ENCODE results near the gene FBXO28.

The FBXO28 gene

GRCh38 chr1:224095867-224096266 is 18.0 kb upstream of the FBXO28 start:
- DNase-seq (ENCODE audit: low read depth in 3 of 3): no peak

GRCh38 chr1:224096773-224097172 is 17.1 kb upstream of the FBXO28 start:
- DNase-seq (ENCODE audit: low read depth in 3 of 3): no peak

- no peak for DNase-seq (ENCODE audit: low read depth in 3 of 3)
Measured at GRCh38 chr1:224098007-224098406, 15.9 kb upstream of the FBXO28 start.

GRCh38 chr1:224106568-224107281 is 7.2 kb upstream of the FBXO28 start:
- no peak for DNase-seq (ENCODE audit: low read depth in 3 of 3)

- DNase-seq (ENCODE audit: low read depth in 3 of 3): no peak
Measured at GRCh38 chr1:224107282-224107625, 6.7 kb upstream of the FBXO28 start.

- no peak for DNase-seq (ENCODE audit: low read depth in 3 of 3)
Measured at GRCh38 chr1:224108991-224109390, 4.9 kb upstream of the FBXO28 start.

GRCh38 chr1:224109981-224110380 is 3.9 kb upstream of the FBXO28 start:
- DNase-seq (ENCODE audit: low read depth in 3 of 3): no peak

GRCh38 chr1:224113005-224113404 is 906 bp upstream of the FBXO28 start:
- no peak for DNase-seq (ENCODE audit: low read depth in 3 of 3)

GRCh38 chr1:224113545-224113917 is 380 bp upstream of the FBXO28 start:
- DNase-seq (ENCODE audit: low read depth in 3 of 3): no peak

- no peak for DNase-seq (ENCODE audit: low read depth in 3 of 3)
Measured at GRCh38 chr1:224114787-224115175, 870 bp downstream of the FBXO28 start.

- DNase-seq (ENCODE audit: low read depth in 3 of 3): no peak
Measured at GRCh38 chr1:224116131-224116530, 2.2 kb downstream of the FBXO28 start.

GRCh38 chr1:224118688-224119087 is 4.8 kb downstream of the FBXO28 start:
- DNase-seq (ENCODE audit: low read depth in 3 of 3): no peak

GRCh38 chr1:224123136-224123535 is 9.2 kb downstream of the FBXO28 start:
- DNase-seq (ENCODE audit: low read depth in 3 of 3): no peak

- no peak for DNase-seq (ENCODE audit: low read depth in 3 of 3)
Measured at GRCh38 chr1:224124220-224124619, 10.3 kb downstream of the FBXO28 start.

- no peak for DNase-seq (ENCODE audit: low read depth in 3 of 3)
Measured at GRCh38 chr1:224127925-224128819, 14.3 kb downstream of the FBXO28 start.

GRCh38 chr1:224131253-224131652 is 17.3 kb downstream of the FBXO28 start:
- DNase-seq (ENCODE audit: low read depth in 3 of 3): no peak

GRCh38 chr1:224132901-224133300 is 19.0 kb downstream of the FBXO28 start:
- DNase-seq (ENCODE audit: low read depth in 3 of 3): no peak

- DNase-seq (ENCODE audit: low read depth in 3 of 3): no peak
Measured at GRCh38 chr1:224133741-224134299, 19.9 kb downstream of the FBXO28 start.

GRCh38 chr1:224137518-224137917 is 23.6 kb downstream of the FBXO28 start:
- DNase-seq (ENCODE audit: low read depth in 3 of 3): no peak

GRCh38 chr1:224138198-224138597 is 24.3 kb downstream of the FBXO28 start:
- DNase-seq (ENCODE audit: low read depth in 3 of 3): no peak

GRCh38 chr1:224141693-224142092 is 27.8 kb downstream of the FBXO28 start:
- no peak for DNase-seq (ENCODE audit: low read depth in 3 of 3)

GRCh38 chr1:224149709-224150108 is 35.8 kb downstream of the FBXO28 start:
- DNase-seq (ENCODE audit: low read depth in 3 of 3): no peak

- DNase-seq (ENCODE audit: low read depth in 3 of 3): no peak
Measured at GRCh38 chr1:224151117-224151516, 37.2 kb downstream of the FBXO28 start.

Data from stimulated activated CD4-positive, alpha-beta T cell treated with anti-CD3 and anti-CD28 coated beads, TNF-alpha, amount 100 ng/mL, for 4 hours (primary cell).